H1 (cell line): ENCODE results near the gene STK11IP.

Experiments
- CBX5 ChIP-seq: fragments of 300-800, 300-1000 bp; sonication (generic); IDR thresholded peaks from 2 replicates; pipeline ENCODE4 v1.7.1; 2016; ENCODE audit warnings: antibody characterized with exemption, low read length, low read depth
- CBX8 ChIP-seq: fragments of 300-800, 300-1000 bp; sonication (generic); IDR thresholded peaks from 2 replicates; pipeline ENCODE4 v1.7.1; 2016; ENCODE audit warnings: low read depth, low read length, borderline replicate concordance
- EZH2 ChIP-seq: fragments of 200-600 bp; sonication (generic); IDR thresholded peaks from 2 replicates; pipeline ENCODE4 v1.7.1; 2012; ENCODE audit warnings: low read depth, mild to moderate bottlenecking, moderate library complexity, low read length, inconsistent platforms; ENCODE audit not compliant: severe bottlenecking
- HDAC6 ChIP-seq: IDR thresholded peaks from one replicate; pipeline ENCODE4 v1.7.1; 2012; ENCODE audit warnings: low read depth, mild to moderate bottlenecking, inconsistent platforms, low read length, moderate library complexity
- RBBP5 ChIP-seq: IDR thresholded peaks from 2 replicates; pipeline ENCODE4 v1.7.1; 2012; ENCODE audit warnings: low read depth, mild to moderate bottlenecking, inconsistent platforms, low read length, moderate library complexity, borderline replicate concordance
- SIX5 ChIP-seq: IDR thresholded peaks from 2 replicates; pipeline ENCODE4 v1.6.1; 2011; ENCODE audit warnings: mild to moderate bottlenecking, low read depth, low read length
- YY1 ChIP-seq: IDR thresholded peaks from 2 replicates; pipeline ENCODE4 v1.6.1; 2011; ENCODE audit warnings: low read depth, mild to moderate bottlenecking, low read length
- TF ChIP-seq, protein P1 (sequence below), 3 experiments: IDR thresholded peaks; 1 replicate in 2 of 3; 2 replicates in 1 of 3; pipeline versions ENCODE4 v1.5.1 to v1.6.1; 2011; ENCODE audit warnings: low read length in 3 of 3, mild to moderate bottlenecking in 3 of 3, inconsistent platforms in 2 of 3, low read depth in 1 of 3, moderate library complexity in 1 of 3; ENCODE audit not compliant: insufficient read depth in 1 of 3; ENCODE audit errors: control extremely low read depth in 1 of 3
- TF ChIP-seq, protein P2 (sequence below): IDR thresholded peaks from 2 replicates; pipeline ENCODE4 v1.6.1; 2012; ENCODE audit warnings: low read length, inconsistent platforms
- TF ChIP-seq, protein P3 (sequence below): IDR thresholded peaks from 2 replicates; pipeline ENCODE4 v1.6.1; 2012; ENCODE audit warnings: inconsistent platforms

DNA sequence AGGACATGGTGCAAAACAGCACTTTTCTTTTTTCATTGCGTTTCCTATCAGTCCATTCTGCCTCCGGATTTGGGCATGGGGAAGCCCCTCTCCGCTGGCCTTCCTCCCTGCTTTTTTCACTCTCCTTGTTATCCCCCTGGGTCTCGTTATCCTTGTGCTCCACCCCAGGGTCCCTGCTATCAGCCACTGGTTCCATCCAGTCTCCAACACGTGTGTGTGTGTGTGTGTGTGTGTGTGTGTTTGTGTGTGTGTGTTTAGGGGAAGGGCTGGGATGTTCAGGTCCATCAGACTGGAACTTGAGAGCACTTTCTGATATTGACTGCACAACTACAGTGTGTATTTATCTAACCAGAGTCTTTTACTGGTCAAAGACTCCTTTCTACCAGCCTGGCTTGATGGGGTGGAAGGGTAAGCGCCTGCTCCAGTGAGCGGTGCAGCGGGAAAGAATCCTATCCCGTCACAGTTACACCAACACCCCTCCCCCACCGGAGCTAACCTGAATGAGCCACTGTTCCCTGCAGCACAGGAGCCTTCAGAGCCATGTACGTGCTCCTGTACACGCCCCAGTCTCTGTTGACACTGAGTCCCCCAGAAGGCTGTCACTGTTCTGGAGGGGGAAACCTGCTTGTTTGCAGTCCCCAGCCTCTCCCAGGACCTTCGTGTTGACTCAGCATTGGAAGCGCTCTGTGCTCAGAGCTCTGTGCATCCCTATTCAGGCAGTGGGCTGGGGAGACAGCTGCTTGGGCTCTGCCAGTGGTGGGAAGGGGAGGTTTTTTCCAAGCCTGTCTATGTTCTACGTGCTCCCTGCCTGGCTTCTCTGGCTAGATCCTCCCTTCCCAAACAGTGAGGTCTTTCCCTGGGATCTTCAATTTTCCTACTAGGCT is 20.9 kb upstream of the STK11IP start:
- no peak for TF ChIP-seq SIX5
- TF ChIP-seq, protein P1, sequence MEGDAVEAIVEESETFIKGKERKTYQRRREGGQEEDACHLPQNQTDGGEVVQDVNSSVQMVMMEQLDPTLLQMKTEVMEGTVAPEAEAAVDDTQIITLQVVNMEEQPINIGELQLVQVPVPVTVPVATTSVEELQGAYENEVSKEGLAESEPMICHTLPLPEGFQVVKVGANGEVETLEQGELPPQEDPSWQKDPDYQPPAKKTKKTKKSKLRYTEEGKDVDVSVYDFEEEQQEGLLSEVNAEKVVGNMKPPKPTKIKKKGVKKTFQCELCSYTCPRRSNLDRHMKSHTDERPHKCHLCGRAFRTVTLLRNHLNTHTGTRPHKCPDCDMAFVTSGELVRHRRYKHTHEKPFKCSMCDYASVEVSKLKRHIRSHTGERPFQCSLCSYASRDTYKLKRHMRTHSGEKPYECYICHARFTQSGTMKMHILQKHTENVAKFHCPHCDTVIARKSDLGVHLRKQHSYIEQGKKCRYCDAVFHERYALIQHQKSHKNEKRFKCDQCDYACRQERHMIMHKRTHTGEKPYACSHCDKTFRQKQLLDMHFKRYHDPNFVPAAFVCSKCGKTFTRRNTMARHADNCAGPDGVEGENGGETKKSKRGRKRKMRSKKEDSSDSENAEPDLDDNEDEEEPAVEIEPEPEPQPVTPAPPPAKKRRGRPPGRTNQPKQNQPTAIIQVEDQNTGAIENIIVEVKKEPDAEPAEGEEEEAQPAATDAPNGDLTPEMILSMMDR (IDR thresholded peaks at IDR 0.05; ENCODE audit: control extremely low read depth in 1 of 3, insufficient read depth in 1 of 3, low read depth in 1 of 3, low read length in 3 of 3), result no peak
- TF ChIP-seq, protein P2, sequence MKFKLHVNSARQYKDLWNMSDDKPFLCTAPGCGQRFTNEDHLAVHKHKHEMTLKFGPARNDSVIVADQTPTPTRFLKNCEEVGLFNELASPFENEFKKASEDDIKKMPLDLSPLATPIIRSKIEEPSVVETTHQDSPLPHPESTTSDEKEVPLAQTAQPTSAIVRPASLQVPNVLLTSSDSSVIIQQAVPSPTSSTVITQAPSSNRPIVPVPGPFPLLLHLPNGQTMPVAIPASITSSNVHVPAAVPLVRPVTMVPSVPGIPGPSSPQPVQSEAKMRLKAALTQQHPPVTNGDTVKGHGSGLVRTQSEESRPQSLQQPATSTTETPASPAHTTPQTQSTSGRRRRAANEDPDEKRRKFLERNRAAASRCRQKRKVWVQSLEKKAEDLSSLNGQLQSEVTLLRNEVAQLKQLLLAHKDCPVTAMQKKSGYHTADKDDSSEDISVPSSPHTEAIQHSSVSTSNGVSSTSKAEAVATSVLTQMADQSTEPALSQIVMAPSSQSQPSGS, result no peak; the same call in 1 of the 2 replicates
- TF ChIP-seq, protein P3, sequence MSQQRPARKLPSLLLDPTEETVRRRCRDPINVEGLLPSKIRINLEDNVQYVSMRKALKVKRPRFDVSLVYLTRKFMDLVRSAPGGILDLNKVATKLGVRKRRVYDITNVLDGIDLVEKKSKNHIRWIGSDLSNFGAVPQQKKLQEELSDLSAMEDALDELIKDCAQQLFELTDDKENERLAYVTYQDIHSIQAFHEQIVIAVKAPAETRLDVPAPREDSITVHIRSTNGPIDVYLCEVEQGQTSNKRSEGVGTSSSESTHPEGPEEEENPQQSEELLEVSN, result peak; percentile 41; the same call in 1 of the 2 replicates
- peak; percentile 94 for TF ChIP-seq RBBP5
- TF ChIP-seq YY1, result no peak
- no peak for TF ChIP-seq CBX5
- no peak for TF ChIP-seq CBX8
- no peak for TF ChIP-seq EZH2
- no peak for TF ChIP-seq HDAC6
